ENCODE data around the gene RAET1L.
A peak's percentile ranks its signal among the peaks of the same experiment; 100 is the strongest.
"Not testable (repeated sequence)": the region's sequence is repeated elsewhere in the genome, so short reads cannot be mapped to it uniquely, and the experiment has no call there.

Gene RAET1L

DNA sequence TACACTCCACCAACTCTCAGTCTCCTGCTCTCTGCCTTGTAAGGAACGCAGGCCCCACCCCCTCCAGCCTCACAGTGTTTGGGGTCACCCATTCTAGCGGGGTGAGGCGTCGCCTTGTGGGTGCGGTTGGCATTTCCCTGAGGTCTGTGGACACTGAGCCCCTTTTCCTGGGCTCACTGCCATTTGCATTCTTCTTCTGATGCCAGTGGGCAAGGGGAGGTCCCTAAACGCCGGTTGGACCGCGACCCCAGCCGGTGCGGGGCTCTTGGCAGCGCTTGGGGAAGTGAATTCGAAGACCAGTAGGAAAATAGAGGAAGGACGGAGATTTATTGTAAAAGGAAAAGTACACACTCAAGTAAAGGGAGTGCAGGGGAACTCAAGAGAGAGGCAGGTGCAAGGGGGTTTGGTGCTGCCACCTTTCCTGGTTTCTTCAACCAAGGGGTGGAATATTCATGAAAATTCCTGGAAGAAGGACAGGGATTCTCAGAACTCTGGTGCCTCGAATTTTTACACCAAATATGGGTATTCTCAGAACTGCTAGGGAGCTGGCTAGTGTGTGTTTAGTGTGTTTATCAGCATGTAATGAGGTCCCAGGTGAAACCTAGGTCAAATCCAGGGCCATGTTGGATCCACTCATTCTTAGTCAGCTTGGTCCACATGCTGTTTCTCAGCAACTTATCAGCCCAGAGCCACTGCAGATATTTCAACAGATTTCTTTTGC lies 9.9 kb downstream of the RAET1L start:
- not testable (repeated sequence) for DNase-seq

DNA sequence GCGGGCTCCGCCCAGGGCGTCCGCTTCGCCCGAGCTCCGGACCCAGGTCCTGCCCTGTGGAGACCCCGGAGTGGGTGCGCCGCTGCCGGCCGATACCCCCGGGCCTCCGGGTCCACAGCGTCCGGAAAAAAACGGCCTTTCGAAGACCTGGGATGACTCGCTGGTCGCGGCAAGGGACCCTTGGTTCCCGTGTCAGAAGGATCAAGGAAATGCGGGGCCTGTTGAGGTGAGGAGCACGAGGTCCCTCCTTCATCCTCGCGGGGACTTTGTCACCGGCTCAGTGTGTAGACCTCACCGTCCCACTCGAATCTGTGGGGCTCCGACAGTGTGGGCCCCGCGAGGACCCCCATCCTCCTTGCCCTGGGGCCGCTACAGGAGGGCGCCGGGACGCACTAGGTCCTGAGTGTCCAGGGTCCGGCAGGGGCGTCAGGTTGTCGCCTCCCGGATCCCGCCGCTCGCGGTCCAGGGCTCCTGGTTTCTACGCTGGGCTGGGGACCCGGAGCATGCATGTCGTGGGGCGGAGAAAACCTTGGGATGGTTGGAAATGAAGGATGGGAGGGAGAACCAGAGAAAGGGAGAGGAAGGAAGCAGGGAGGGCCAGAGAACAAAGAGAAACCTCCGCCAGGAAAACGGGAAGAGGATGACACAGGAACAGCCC lies 10.6 kb downstream of the RAET1L start:
- not testable (repeated sequence) for DNase-seq

DNA sequence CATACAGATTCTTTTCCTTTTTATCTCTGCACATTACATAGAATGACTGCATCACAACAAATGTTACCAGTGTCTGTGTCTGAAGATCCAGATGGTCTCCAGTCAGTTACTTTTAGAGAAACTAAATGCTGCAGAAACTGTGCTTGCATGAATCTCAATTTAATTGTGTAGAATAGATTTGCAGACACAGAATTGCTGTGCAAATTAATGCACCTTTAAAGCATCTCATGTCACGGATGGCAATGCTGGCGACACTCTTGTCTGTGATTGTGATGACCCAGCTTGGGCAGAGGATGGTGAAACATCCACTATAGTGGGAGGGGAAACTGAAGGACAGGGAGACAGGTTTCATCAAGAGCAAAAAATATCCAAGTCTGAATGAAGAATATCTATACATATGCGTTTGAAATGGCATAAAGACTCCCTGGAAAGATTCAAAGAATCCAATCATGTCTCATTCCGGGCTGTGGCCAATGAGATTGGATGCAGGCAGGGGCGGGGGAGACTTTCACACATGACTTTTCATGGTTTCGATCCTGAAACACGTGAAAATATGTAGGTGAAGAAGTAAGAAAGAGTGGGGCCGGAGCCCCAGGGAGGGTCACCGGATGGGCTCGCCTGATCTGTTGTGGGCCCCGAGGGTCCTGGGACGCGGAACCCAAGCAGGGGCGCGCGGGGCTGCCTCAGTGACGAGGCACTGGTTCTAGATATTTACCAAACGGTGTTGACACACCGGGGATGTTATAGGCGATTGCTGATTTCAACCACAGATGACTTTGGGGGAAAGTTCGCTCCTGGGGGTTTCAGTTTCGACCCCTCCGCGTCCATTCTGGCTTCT lies 11.3 kb downstream of the RAET1L start:
- DNase-seq, result not testable (repeated sequence)

GRCh38 chr6:150012846-150013784 lies 12.2 kb downstream of the RAET1L start:
- not testable (repeated sequence) for DNase-seq

DNA sequence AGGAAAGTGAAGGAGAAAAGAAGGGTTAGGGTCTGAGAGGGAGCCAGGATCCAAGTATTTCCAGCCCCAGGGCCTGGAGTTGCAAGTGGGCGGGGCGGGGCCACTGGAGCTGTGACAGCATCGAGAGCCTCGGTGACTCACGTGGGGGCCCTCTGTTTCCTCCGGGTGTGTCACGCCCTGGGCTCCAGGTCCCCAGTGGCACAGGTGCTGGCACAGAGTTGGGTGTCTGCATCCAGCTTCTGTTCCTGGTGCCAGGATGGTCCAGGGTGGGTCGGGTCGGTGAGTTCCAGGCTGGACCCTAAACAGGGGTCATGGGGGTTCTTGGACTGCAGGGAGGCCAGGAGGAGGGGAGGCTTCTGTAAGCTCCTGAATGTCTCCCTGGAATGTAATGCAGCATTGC lies 16.7 kb downstream of the RAET1L start:
- DNase-seq, result no peak

GRCh38 chr6:150006961-150007464 lies 18.3 kb downstream of the RAET1L start:
- DNase-seq, result no peak

- no peak for DNase-seq
These were observed 19.3 kb downstream of the RAET1L start for GRCh38 chr6:150005761-150006651.

GRCh38 chr6:150004783-150005717 lies 20.3 kb downstream of the RAET1L start:
- DNase-seq, result peak; percentile 81

DNA sequence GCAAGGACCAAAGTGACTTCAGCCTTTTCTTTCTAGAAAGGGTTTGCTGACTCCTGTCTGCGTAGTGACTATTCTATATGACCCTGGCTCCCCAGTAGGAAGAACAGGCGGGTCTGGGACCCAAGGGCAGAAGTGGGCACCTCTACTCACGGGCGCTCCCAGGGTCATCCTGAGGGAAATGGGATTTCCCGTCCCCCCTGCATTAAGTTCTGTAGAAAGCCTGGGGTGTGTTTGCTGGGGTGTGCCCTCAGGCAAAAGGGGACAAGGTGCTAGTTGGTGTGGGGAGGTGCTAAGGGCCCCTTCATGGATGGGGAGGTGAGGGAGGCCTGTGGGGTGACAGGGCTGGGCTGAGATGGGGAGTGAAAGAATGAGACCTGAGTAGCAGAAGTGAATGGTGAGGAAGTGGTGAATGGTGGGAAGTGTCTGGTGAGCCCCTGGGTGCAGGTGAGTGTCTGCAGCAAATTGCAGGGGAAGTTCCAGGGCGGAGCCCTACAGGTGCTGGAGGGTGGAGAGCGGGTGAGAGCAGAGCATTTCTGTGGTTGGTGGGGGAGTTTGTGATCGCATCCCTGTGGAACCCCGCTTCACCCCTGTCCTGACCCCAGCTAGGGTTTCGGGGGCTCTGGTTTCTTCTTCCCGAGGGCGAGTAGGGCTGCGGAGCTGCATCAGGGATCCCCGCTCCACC lies 21.1 kb downstream of the RAET1L start:
- DNase-seq, result no peak

DNA sequence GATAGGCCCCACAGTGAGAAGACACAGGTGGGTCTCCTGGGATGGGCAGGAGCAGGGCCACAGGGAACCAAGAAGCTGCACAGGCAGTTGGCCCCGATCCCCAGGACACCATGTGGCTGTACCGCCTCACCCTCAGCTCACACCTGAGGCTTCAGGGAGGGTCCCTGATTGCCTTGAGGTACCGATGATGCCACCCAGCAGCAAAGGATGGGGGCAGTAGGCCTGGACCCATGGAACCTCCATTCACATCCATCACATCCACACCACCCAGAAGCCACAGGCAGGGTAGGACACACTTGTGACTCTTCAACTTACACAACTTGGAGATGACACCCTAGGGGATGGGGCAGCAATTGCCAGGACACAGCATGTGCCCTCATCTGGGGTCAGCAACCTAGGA lies 21.7 kb downstream of the RAET1L start:
- not testable (repeated sequence) for DNase-seq

GRCh38 chr6:150002710-150003109 lies 22.6 kb downstream of the RAET1L start:
- no peak for DNase-seq

DNA sequence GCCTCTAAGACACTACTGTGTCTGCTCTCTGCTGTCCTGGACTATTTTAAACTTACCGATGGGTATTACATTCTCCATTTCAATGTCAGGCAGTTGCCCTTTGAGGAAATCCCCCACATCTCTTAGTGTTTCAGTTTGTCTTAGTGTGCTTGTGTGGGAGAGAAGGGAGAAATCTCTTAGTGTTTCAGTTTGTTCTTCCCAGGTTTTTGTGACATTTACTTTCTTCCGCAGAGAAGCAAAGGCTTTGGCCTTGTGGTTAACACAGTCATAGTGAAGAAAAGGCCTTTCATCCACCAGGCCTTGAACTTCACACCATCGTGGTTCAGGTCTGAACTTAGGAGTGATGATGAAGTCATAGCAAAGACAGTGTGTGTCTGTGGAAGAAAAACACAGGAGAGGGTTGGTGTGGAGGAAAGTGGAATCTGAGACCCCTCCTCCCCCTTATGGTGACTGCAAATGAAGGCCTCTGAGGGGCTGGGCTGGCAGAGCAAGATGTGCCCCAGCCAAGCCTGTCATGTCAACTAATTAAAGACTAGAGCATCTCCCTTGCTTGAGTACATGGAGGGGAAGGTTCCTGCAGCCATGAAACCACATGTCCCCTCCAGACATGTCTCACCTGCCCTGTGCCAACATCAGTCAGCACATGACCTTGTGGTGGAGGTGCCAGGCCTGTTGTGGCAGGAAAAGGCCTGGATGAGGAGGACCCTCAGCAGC lies 23.9 kb downstream of the RAET1L start:
- DNase-seq, result no peak

DNA sequence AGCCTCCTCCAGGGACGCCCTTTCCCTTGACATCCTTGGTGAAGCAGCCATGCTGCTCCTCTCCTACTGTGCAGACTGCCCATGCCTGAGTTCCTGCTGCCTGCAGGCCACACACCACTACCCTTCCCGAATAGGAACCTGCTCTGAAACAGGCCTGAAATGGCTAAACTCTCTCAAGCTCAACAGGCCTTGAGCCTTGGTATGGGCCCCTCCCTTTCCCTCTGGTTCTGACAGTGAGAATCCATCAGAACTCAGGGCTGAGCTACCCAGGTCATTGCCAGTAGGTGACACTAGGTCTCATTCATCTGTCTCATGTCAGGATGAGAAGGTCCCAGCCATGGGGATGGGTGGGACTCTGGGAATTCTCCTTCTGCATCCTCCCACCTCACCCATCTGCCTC lies 25.7 kb downstream of the RAET1L start:
- no peak for DNase-seq

DNA sequence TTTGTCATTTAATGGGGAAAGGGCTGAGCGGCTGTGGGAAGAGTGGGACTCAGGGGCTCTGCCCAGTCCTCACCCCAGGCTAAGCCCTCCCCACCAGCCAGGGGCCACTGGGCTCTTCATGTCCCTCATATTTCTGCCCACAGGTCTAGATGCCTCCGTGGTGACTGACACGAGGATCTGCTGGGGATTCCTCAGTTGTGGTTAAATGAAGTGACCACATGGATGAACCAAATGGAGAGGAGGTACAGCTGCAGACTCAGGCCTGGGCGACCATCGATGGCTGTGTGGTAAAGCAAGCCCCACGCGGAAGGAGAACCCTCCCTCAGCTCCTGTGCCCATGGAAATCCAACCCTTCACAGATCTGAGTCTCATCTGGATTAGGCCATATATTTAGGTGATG lies 29.4 kb downstream of the RAET1L start:
- DNase-seq, result no peak

- DNase-seq, result no peak
These were observed 30.0 kb downstream of the RAET1L start for GRCh38 chr6:149995235-149995750.

DNA sequence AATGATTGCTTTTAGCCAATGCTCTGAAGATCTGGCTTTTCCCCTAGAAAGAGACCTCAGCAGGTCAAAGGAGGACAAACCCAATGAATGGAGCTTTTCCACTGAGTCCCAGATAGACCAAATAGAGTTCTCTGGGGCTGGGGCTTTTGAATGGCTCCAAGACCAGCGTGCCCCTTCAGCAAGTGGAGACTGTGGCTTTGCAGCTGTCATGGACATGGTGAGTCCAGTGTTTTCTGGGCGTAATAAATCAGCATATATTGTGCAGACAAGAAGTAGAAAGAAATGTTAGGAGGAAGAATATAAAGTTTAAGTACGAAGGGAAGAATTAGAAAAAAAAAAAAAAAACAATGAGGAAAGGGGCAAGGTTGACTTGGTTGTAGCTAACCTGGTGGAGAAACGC lies 33.5 kb downstream of the RAET1L start:
- DNase-seq, result no peak

GRCh38 chr6:149991472-149991795 lies 33.9 kb downstream of the RAET1L start:
- not testable (repeated sequence) for DNase-seq

- no peak for DNase-seq
These were observed 34.5 kb downstream of the RAET1L start for GRCh38 chr6:149990661-149991471.
